IPS DF 6.9 (cell line): ENCODE results near the gene ARL3.
"Not testable (repeated sequence)": the region's sequence is repeated elsewhere in the genome, so short reads cannot be mapped to it uniquely, and the experiment has no call there.

Experiments used
- DNase-seq: peaks from one replicate; pipeline ENCODE4 v3.0.0-alpha.2; 2013; ENCODE audit warnings: low read depth, low spot score
- H3K27ac ChIP-seq: one replicate; pipeline ENCODE4 v1.5.1; 2013; ENCODE audit warnings: low read length, control low read depth
- H3K27me3 ChIP-seq: 2 replicates; pipeline ENCODE4 v1.6.1; 2013; ENCODE audit warnings: mild to moderate bottlenecking, low read length; ENCODE audit not compliant: control insufficient read depth, insufficient read depth
- H3K36me3 ChIP-seq: 2 replicates; pipeline ENCODE4 v1.6.1; 2013; ENCODE audit warnings: low read length; ENCODE audit not compliant: control insufficient read depth, insufficient read depth
- H3K4me1 ChIP-seq: 2 replicates; pipeline ENCODE4 v1.6.1; 2013; ENCODE audit warnings: low read length; ENCODE audit not compliant: control insufficient read depth, insufficient read depth
- H3K4me3 ChIP-seq: 2 replicates; pipeline ENCODE4 v1.5.1; 2013; ENCODE audit warnings: mild to moderate bottlenecking, low read length
- H3K9me3 ChIP-seq: 2 replicates; pipeline ENCODE4 v1.6.1; 2013; ENCODE audit warnings: low read length, inconsistent platforms; ENCODE audit not compliant: control insufficient read depth, insufficient read depth
- WGBS: extraction: QIAGEN DNeasy Blood & Tissue Kit; methylation state at CpG from one replicate; pipeline ENCODE4 v1.1.7; 2013; ENCODE audit warnings: mixed read lengths, missing lambda C conversion rate; ENCODE audit not compliant: insufficient read length, insufficient coverage; 5-methylcytosine and 5-hydroxymethylcytosine counted together

Gene ARL3

DNA sequence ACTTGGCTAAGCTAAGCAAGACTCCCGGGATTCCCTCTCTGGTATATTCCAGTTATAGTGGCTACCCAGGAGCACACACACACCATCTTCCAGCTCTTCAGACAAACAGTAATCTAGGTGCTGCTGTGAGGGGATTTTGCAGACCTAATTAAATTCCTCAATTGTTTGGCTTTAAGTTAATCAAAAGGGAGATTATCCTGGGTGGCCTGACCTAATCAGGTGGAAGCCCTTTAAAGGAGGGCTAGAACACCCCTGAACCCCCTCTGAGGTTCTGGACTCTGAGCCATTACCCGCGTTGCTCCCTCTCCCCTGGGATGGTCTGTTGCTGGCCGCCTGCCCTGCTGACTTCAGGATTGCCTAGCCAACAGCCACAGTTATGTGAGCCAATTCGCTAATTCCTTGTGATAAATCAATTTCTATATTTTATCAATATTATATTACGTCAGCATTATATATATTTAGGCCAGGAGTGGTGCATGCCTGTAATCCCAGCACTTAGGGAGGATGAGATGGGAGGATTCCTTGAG lies 6.6 kb upstream of the ARL3 start:
- no peak overlapping the region for H3K27ac ChIP-seq
- DNase-seq: no peak
- no peaks in the 10 kb centered on the region for H3K9me3 ChIP-seq
- H3K4me3 ChIP-seq: no peak overlapping the region
- H3K27me3 ChIP-seq: no peaks in the 10 kb centered on the region
- H3K36me3 ChIP-seq: no peaks in the 10 kb centered on the region; the same call in 1 of the 2 replicates
- peaks cover 4% of the 10 kb centered on the region; the same call in 1 of the 2 replicates for H3K4me1 ChIP-seq
- WGBS: no CpG with 5 or more reads among the region's 6 CpGs

DNA sequence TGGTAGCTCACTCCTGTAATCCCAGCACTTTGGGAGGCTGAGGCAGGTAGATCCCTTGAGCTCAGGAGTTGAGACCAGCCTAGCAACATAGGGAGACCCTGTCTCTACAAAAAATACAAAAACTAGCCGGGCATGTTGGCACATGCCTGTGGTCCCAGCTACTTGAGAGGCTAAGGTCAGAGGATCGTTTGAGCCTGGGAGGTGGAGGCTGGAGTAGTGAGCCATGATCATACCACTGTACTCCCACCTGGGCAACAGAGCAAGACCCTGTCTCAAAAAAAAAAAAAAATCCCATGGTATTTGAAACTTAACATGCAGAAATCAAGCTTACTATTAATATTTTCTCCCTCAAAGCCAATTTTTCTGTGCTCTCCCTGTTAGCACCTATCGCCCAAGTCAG lies 6.1 kb upstream of the ARL3 start:
- no peak overlapping the region for H3K4me3 ChIP-seq
- no peaks in the 10 kb centered on the region for H3K9me3 ChIP-seq
- WGBS: no CpG with 5 or more reads among the region's 3 CpGs
- no peaks in the 10 kb centered on the region; the same call in 1 of the 2 replicates for H3K36me3 ChIP-seq
- no peaks in the 10 kb centered on the region for H3K27me3 ChIP-seq
- H3K4me1 ChIP-seq: peaks cover 4% of the 10 kb centered on the region; the same call in 1 of the 2 replicates
- no peak overlapping the region for H3K27ac ChIP-seq
- DNase-seq: no peak

DNA sequence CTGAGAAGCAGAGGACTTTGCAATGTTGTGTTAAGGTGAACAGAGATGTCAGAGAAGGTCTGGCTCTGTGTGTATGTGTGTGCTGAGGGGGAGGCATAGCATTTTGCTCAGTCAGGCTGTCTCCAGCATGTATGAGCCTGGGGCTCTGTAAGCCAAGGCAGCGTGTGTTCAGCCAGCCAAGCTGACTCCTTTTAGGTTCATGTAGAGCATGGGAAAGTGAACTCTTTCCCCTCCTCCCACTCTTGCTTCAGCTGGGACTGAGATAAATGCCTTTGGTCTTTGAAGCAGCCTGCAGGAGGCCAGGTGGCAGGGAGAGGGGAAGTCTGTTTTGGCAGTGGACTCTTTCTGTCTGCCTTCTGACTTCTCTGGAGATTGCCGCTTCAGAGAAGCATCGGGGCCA lies 4.0 kb upstream of the ARL3 start:
- Histone ChIP-seq H3K9me3 (no peaks in the 10 kb centered on the region), H3K36me3 (no peaks in the 10 kb centered on the region), H3K4me3 (no peak overlapping the region), H3K27ac (no peak overlapping the region), H3K27me3 (no peaks in the 10 kb centered on the region), H3K4me1 (peaks cover 4% of the 10 kb centered on the region; the same call in 1 of the 2 replicates)
- WGBS: no CpG with 5 or more reads among the region's 3 CpGs
- no peak for DNase-seq

DNA sequence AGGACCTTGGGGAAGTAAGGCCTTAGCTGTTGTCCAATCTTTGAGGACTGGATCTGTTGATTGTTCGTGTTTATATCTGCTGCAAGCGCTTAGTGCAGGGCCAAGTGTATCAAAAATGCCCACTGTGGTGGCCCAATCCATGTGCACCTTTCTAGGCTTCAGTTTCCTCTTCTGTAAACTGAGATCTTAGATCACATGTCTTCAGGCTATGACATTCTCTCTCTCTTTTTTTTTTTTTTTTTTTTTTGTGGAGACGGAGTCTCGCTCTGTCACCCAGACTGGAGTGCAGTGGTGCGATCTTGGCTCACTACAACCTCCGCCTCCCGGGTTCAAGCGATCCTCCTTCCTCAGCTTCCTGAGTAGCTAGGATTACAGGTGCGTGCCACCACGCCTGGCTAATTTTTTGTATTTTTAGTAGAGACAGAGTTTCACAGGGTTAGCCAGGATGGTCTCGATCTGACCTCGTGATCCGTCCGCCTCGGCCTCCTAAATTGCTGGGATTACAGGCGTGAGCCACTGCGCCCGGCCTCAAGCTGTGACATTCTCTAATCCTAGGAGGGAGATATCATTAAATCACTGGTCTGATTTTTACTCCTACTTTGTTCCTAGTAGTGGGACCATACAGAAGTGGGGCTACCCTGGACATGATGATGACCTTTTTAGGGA lies 2.8 kb upstream of the ARL3 start:
- H3K27me3 ChIP-seq, H3K27ac ChIP-seq, H3K9me3 ChIP-seq, H3K36me3 ChIP-seq, DNase-seq, H3K4me1 ChIP-seq, H3K4me3 ChIP-seq: not testable (repeated sequence)
- WGBS: no CpG with 5 or more reads among the region's 18 CpGs

DNA sequence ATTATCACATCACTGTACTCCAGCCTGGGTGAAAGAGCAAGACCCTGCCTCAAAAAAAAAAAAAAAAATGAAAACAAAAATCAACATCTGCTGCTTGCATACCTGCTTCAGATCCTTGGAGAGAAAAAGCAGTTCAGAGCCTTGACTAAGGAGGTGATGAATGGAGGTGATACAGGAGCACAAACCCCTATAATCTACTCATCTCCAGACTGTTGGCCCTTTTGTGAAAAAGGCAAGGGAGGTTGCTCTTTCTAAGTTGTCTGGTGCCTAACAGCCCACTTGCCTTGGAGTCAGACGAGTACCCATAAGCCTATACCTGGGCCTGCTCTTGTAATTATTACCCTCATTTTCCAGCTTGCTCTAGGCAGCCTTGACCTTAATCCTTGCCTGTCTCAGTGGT lies 1.7 kb upstream of the ARL3 start:
- Histone ChIP-seq H3K4me3 (no peak overlapping the region), H3K27ac (no peak overlapping the region), H3K27me3 (no peaks in the 10 kb centered on the region), H3K9me3 (no peaks in the 10 kb centered on the region), H3K4me1 (peaks cover 4% of the 10 kb centered on the region; the same call in 1 of the 2 replicates), H3K36me3 (no peaks in the 10 kb centered on the region)
- WGBS: no CpG with 5 or more reads among the region's 1 CpG
- no peak for DNase-seq

DNA sequence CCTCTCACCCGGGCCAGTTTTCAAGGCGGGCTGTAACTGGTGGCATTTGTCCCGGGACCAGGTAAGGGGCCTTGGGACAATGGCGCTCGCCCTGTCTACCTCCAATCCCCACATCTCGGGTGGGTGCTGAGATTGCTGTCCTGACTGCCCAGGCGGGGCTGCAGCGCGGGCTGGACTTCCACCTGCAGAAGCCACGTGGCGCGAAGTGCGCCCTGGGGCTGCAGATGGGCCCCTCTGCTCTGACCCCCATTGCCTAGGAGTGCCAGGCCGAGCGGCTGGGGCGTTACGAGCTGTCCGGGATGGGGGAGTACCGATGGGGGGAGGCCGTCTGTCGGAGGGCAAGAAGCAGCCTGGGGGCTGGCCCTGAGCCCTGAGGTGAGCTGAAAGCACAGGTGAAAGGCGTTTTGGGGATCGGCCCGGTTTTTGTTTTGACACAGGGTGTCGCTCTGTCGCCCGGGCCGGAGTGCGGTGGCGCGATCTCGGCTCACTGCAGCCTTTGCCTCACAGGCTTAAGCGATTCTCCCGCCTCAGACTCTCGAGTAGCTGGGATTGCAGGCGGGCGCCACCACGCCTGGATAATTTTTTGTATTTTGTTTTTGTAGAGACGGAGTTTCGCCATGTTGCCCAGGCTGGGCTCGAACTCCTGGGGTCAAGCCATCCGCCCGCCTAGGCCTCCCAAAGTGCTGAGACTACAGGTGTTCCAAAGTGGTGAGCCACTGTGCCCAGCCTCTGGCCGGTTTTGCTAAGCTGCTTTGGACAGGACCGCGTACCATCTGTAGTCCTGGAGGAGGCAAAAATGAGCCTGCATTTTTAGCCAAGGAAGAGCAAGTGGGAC lies 641 bp upstream of the ARL3 start, which contains the start of gene SFXN2:
SFXN2 (plus strand) TSS at position 16 of the 835 bp plus-strand sequence. CDS start 12,001 bp downstream, outside the sequence.
- DNase-seq: no peak

DNA sequence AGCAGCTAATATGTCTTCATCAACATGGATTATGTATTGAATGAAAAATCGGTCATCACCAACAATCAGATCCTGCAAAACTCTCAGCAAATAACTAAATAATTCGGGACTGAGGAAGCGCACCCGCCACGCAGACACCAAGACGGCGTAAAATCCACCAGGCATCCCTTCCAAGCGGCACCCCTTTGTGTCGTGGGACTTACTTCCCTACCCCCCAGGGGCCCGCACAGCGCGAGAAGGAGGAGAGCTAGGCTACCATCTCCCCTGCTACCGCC lies 721 bp downstream of the ARL3 start:
- H3K27ac ChIP-seq: no peak overlapping the region
- no peaks in the 10 kb centered on the region for H3K27me3 ChIP-seq
- H3K4me1 ChIP-seq: peaks cover 4% of the 10 kb centered on the region; the same call in 1 of the 2 replicates
- WGBS: no CpG with 5 or more reads among the region's 13 CpGs
- no peaks in the 10 kb centered on the region for H3K9me3 ChIP-seq
- no peak for DNase-seq
- no peaks in the 10 kb centered on the region for H3K36me3 ChIP-seq
- H3K4me3 ChIP-seq: peak overlapping the region; percentile 73; the same call in 1 of the 2 replicates

More for the DNA sequence above, 641 bp upstream of the ARL3 start, which contains the start of gene SFXN2:
- Histone ChIP-seq H3K4me3 (peak within 1 kb of the TSS; percentile 73; the same call in 1 of the 2 replicates), H3K9me3 (no peaks in the 10 kb centered on the region), H3K27me3 (no peaks in the 10 kb centered on the region), H3K27ac (no peak within 1 kb of the TSS), H3K4me1 (peaks cover 4% of the 10 kb centered on the region; the same call in 1 of the 2 replicates), H3K36me3 (no peaks in the 10 kb centered on the region)
- no CpG with 5 or more reads among the region's 46 CpGs for WGBS

DNA sequence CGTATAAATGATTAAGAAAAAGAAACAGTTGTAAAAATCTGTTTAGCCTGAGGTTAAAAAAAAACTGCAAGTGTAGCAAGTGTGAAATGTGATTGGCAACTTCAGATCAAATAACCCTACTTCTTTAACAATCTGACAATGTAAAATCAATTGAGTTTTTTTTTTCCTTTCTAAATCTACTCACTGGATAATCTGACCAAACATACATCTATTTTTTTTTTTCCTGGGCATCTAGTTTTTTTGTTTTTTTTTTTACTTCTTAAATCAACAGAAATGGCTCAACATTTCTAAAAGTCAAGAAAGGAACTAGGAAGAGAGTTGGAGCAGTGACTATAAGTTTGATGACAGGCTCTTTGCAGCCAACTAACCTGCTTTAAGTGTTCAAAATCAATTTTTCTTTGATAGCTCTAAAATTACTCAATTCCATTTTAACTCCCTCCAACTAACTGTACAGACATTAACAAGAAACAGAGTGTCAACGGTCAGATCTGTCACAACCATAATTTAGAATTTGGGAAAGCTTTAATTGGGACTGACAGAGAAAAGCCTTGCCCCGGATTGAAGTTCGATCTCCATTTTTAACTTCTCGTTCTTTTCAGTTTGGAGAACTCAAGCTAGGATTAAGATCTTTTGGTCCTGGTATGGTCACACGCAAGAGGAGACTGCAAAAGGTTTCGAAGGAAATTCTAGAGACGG lies 1.2 kb downstream of the ARL3 start:
- no peak overlapping the region for H3K27ac ChIP-seq
- H3K27me3 ChIP-seq: no peaks in the 10 kb centered on the region
- H3K36me3 ChIP-seq: no peaks in the 10 kb centered on the region
- H3K4me3 ChIP-seq: peak overlapping the region; percentile 73; the same call in 1 of the 2 replicates
- H3K9me3 ChIP-seq: no peaks in the 10 kb centered on the region
- no CpG with 5 or more reads among the region's 8 CpGs for WGBS
- no peak for DNase-seq
- no peaks in the 10 kb centered on the region for H3K4me1 ChIP-seq

DNA sequence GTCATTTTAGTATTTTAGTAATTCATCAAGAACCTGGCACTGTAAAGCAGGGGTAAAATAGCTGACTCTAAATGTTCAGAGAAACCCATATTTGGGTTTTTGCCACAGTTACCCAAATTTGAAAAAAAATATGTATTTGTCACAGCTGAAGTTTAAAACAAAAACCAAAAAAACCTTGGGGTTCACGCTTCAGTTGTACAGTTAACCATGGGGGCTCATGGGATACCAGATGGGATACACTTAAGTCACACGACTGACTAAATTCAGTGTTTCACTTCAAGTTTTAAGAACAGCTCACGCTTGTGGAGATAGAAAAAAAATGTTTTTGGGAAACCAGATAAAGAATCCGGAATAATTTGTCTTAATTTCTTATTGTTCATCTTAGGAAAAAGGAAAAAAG lies 2.1 kb downstream of the ARL3 start:
- Histone ChIP-seq H3K27me3 (no peaks in the 10 kb centered on the region), H3K4me3 (no peak overlapping the region), H3K27ac (no peak overlapping the region), H3K36me3 (no peaks in the 10 kb centered on the region), H3K4me1 (no peaks in the 10 kb centered on the region), H3K9me3 (no peaks in the 10 kb centered on the region)
- no peak for DNase-seq
- WGBS: no CpG with 5 or more reads among the region's 4 CpGs

DNA sequence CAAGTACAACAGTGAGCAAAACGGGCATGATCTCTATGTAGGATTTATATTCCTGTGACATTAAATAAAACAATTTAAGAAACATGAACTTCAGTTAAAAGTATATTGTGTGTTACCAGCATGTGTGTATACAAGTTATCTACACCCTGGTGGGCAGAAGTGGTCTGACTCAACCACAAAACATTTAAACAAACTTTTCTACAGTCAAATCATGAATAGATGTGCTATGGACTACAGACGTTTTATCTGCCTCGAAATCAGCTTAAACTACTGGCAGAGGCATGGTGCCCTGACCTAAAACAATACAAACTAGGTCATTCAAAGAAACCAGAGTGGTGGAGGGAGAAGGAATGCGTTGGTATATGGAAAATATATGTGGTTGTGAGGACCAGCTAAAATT lies 3.6 kb downstream of the ARL3 start:
- Histone ChIP-seq H3K36me3 (no peaks in the 10 kb centered on the region), H3K4me3 (no peak overlapping the region), H3K27me3 (no peaks in the 10 kb centered on the region), H3K27ac (no peak overlapping the region), H3K9me3 (no peaks in the 10 kb centered on the region), H3K4me1 (no peaks in the 10 kb centered on the region)
- no CpG with 5 or more reads among the region's 4 CpGs for WGBS
- no peak for DNase-seq
